Esophagus muscularis mucosa (tissue), 4 donors: ENCODE data around the gene ZNF107. TPM values are rescaled to one million over a fixed set of nuclear protein-coding genes. Genes with fewer than 3 reads are reported as not detected.
"Not testable (repeated sequence)": the region's sequence is repeated elsewhere in the genome, so short reads cannot be mapped to it uniquely, and the experiment has no call there.

Source experiments
- DNase-seq: peaks from one replicate; pipeline ENCODE4 v3.0.0-alpha.2; 2017; ENCODE audit errors: extremely low spot score
- H3K27ac ChIP-seq, 4 donors: fragments of 200-600 bp; sonication (generic); replicated peaks in 1 of 4; 1 replicate in 3 of 4; 2 replicates in 1 of 4; pipeline ENCODE4 v1.5.1; 2016 to 2019; ENCODE audit warnings: mild to moderate bottlenecking in 1 of 4
- H3K27me3 ChIP-seq, 4 donors: fragments of 200-600 bp; sonication (generic); one replicate each; pipeline versions ENCODE4 v1.5.1 to v1.6.0; 2016 to 2019
- H3K36me3 ChIP-seq, 4 donors: fragments of 200-600 bp; sonication (generic); one replicate each; pipeline ENCODE4 v1.5.1; 2016 to 2019
- H3K4me1 ChIP-seq, 4 donors: fragments of 200-600 bp; sonication (generic); one replicate each; pipeline ENCODE4 v1.5.1; 2016 to 2019
- H3K4me3 ChIP-seq, 4 donors: fragments of 200-600 bp; sonication (generic); 1 replicate in 2 of 4; 2 replicates in 2 of 4; pipeline ENCODE4 v1.5.1; 2016 to 2019; ENCODE audit warnings: mild to moderate bottlenecking in 4 of 4, moderate library complexity in 1 of 4
- H3K9me3 ChIP-seq, 4 donors: fragments of 200-600 bp; sonication (generic); 1 replicate in 3 of 4; 2 replicates in 1 of 4; pipeline ENCODE4 v1.5.1; 2016 to 2019
- CTCF ChIP-seq, 3 experiments: fragments of 200-600 bp in 2 of 3; fragments of 450-650 bp in 1 of 3; sonication (generic) in 2 of 3; IDR thresholded peaks; one replicate each; pipeline ENCODE4 v1.5.1; 2017 to 2019; ENCODE audit warnings: antibody characterized with exemption in 3 of 3, mild to moderate bottlenecking in 2 of 3, moderate library complexity in 1 of 3
- EP300 ChIP-seq: sonication (generic); formaldehyde crosslinking; IDR thresholded peaks from one replicate; pipeline ENCODE4 v1.6.1; 2017; ENCODE audit warnings: antibody characterized with exemption
- POLR2A ChIP-seq: fragments of 450-650 bp; IDR thresholded peaks from one replicate; pipeline ENCODE4 v1.6.1; 2017; ENCODE audit warnings: antibody characterized with exemption, moderate library complexity, mild to moderate bottlenecking, low read depth
- POLR2AphosphoS5 ChIP-seq, 2 donors: sonication (generic); formaldehyde crosslinking; IDR thresholded peaks; one replicate each; pipeline ENCODE4 v1.6.1; 2017; ENCODE audit warnings: antibody characterized with exemption in 2 of 2
- WGBS: methylation state at CpG from one replicate; pipeline ENCODE4 v1.1.5; 2018; 5-methylcytosine and 5-hydroxymethylcytosine counted together
- intact Hi-C: fragments of 100-400 bp; cut with DNase I; formaldehyde crosslinking; loops from one replicate; pipeline ENCODE4 v1.15.1; 2023
- total RNA-seq, 4 donors: library from RNA; depleted of rRNA; stranded (reverse); fragments of >200 nt; gene quantifications; one replicate each; pipeline versions ENCODE4 v1.1.0 to v1.2.1, GENCODE V29; 2016

The ZNF107 gene
- total RNA-seq, 4 donors from 2014 or later = 1.8 to 3.3 (median 2.4) TPM

- no peak for DNase-seq
- 89% methylated on average over 3 of the region's 3 CpGs for WGBS
- Histone ChIP-seq H3K4me1 (no peaks in the 10 kb centered on the region), H3K27me3 (no peaks in the 10 kb centered on the region), H3K27ac (no peak overlapping the region), H3K36me3 (no peaks in the 10 kb centered on the region), H3K4me3 (no peak overlapping the region), H3K9me3 (no peaks in the 10 kb centered on the region)
- TF ChIP-seq EP300 (no peak), POLR2A (no peak), CTCF (IDR thresholded peaks at IDR 0.05) (no peak), POLR2AphosphoS5 (IDR thresholded peaks at IDR 0.05) (no peak)
- intact Hi-C loops = no loop called here
Observed at GRCh38 chr7:64656489-64656888, 9.4 kb upstream of the ZNF107 start.

- H3K36me3 ChIP-seq, H3K27me3 ChIP-seq, H3K27ac ChIP-seq, DNase-seq, H3K9me3 ChIP-seq, H3K4me3 ChIP-seq: not testable (repeated sequence)
- 90% methylated on average over 5 of the region's 5 CpGs for WGBS
- H3K4me1 ChIP-seq = peaks cover 8 to 18% (median 14%) of the 10 kb centered on the region in 4 donors
- intact Hi-C loops = loop anchor here (10.0 kb wide), 1 partner anchor 223 kb away; no protein-coding TSS in a partner anchor
Observed at GRCh38 chr7:64662091-64662490, 3.8 kb upstream of the ZNF107 start.

- no peaks in the 10 kb centered on the region for H3K27me3 ChIP-seq
- peaks cover 0 to 16% (median 8%) of the 10 kb centered on the region in 4 donors for H3K36me3 ChIP-seq
- H3K4me1 ChIP-seq = peaks cover 8 to 23% (median 21%) of the 10 kb centered on the region in 4 donors
- H3K9me3 ChIP-seq = no peaks in the 10 kb centered on the region
- WGBS = 47% methylated on average over 2 of the region's 2 CpGs
- DNase-seq = no peak
- intact Hi-C loops = loop anchor here (5.0 to 10.0 kb wide), 2 partner anchors 104 to 218 kb away; partner anchors contain the start of gene ZNF680
- no peak for TF ChIP-seq EP300
- no peak for TF ChIP-seq CTCF (IDR thresholded peaks at IDR 0.05)
- TF ChIP-seq POLR2AphosphoS5 (IDR thresholded peaks at IDR 0.05) = no peak
- no peak for TF ChIP-seq POLR2A
- H3K27ac ChIP-seq = peak overlapping the region; percentile 71 to 81 (median 76)
- peak overlapping the region; percentile 68 to 91 (median 76) for H3K4me3 ChIP-seq
Observed at GRCh38 chr7:64666663-64667050, 724 bp downstream of the ZNF107 start.

DNA sequence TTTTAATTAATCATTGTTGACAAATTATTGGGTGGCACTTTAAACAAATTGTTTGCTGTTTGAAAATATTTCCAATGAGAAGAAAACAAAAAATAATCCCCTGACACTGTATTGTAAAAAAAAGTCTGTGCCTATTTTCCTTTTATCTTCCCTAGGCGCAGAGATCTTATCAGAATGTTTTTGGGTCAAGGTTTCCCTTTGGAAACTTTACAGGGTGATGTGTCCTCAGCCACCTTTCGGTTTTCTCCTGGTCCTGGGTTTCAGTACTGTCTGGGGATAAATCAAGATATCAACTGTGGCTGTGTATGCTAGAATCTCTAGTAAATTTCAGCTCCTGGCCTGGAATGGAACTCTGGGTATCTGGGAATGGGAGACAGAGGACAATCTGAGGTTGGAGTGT, 1.4 kb downstream of the ZNF107 start:
- H3K27me3 ChIP-seq = no peaks in the 10 kb centered on the region
- H3K9me3 ChIP-seq = no peaks in the 10 kb centered on the region
- H3K36me3 ChIP-seq = peaks cover 0 to 16% (median 8%) of the 10 kb centered on the region in 4 donors
- intact Hi-C loops = loop anchor here (5.0 to 10.0 kb wide), 2 partner anchors 105 to 217 kb away; partner anchors contain the start of gene ZNF680
- whole genome bisulfite sequencing = 90% methylated on average over 2 of the region's 2 CpGs
- no peak overlapping the region for H3K4me3 ChIP-seq
- no peak for DNase-seq
- H3K4me1 ChIP-seq = peaks cover 8 to 23% (median 21%) of the 10 kb centered on the region in 4 donors
- no peak overlapping the region for H3K27ac ChIP-seq
- TF ChIP-seq POLR2AphosphoS5 (IDR thresholded peaks at IDR 0.05) (no peak), EP300 (no peak), POLR2A (no peak), CTCF (IDR thresholded peaks at IDR 0.05) (no peak)

- no peak for DNase-seq
- H3K36me3 ChIP-seq = peaks cover 0 to 16% (median 8%) of the 10 kb centered on the region in 4 donors
- 92% methylated on average over 8 of the region's 8 CpGs for WGBS
- H3K4me3 ChIP-seq = no peak overlapping the region
- no peaks in the 10 kb centered on the region for H3K27me3 ChIP-seq
- intact Hi-C loops = no loop called here
- no peak for TF ChIP-seq POLR2AphosphoS5 (IDR thresholded peaks at IDR 0.05)
- TF ChIP-seq EP300 = no peak
- TF ChIP-seq POLR2A = no peak
- no peak for TF ChIP-seq CTCF (IDR thresholded peaks at IDR 0.05)
- peaks cover 0 to 5% (median 2%) of the 10 kb centered on the region in 4 donors for H3K4me1 ChIP-seq
- no peaks in the 10 kb centered on the region for H3K9me3 ChIP-seq
- no peak overlapping the region for H3K27ac ChIP-seq
Observed at GRCh38 chr7:64672414-64672813, 6.5 kb downstream of the ZNF107 start.
